ENCODE results near the gene ABHD1.
"Not testable (repeated sequence)": the region's sequence is repeated elsewhere in the genome, so short reads cannot be mapped to it uniquely, and the experiment has no call there.

Gene ABHD1

GRCh38 chr2:27159271-27159670 is 35.7 kb downstream of the ABHD1 start:
- FAIRE-seq: no peak

GRCh38 chr2:27160191-27160590 is 36.6 kb downstream of the ABHD1 start:
- DNase-seq (ENCODE audit: extremely low spot score, insufficient read length, low read depth): no peak
- FAIRE-seq: no peak

More at GRCh38 chr2:27159271-27159670, 35.7 kb downstream of the ABHD1 start:
- no peak for DNase-seq (ENCODE audit: extremely low spot score, insufficient read length, low read depth)

GRCh38 chr2:27162151-27163121 is 38.8 kb downstream of the ABHD1 start:
- FAIRE-seq: peak; percentile 69
- DNase-seq (ENCODE audit: extremely low spot score, insufficient read length, low read depth): no peak

- no peak for DNase-seq (ENCODE audit: extremely low spot score, insufficient read length, low read depth)
- FAIRE-seq: peak; percentile 77
Observed at GRCh38 chr2:27164960-27165763, 41.5 kb downstream of the ABHD1 start.

GRCh38 chr2:27170581-27171337 is 47.1 kb downstream of the ABHD1 start:
- no peak for FAIRE-seq

GRCh38 chr2:27171351-27171848 is 47.8 kb downstream of the ABHD1 start:
- FAIRE-seq (no peak), DNase-seq (ENCODE audit: extremely low spot score, insufficient read length, low read depth) (no peak)

More at GRCh38 chr2:27170581-27171337, 47.1 kb downstream of the ABHD1 start:
- no peak for DNase-seq (ENCODE audit: extremely low spot score, insufficient read length, low read depth)

GRCh38 chr2:27174638-27175037 is 51.0 kb downstream of the ABHD1 start:
- DNase-seq (ENCODE audit: extremely low spot score, insufficient read length, low read depth) (no peak), FAIRE-seq (no peak)

GRCh38 chr2:27175330-27175729 is 51.7 kb downstream of the ABHD1 start:
- FAIRE-seq: no peak
- no peak for DNase-seq (ENCODE audit: extremely low spot score, insufficient read length, low read depth)

GRCh38 chr2:27175781-27176180 is 52.2 kb downstream of the ABHD1 start:
- not testable (repeated sequence) for FAIRE-seq; DNase-seq (ENCODE audit: extremely low spot score, insufficient read length, low read depth)

GRCh38 chr2:27177441-27178351 is 54.1 kb downstream of the ABHD1 start:
- no peak for FAIRE-seq
- no peak for DNase-seq (ENCODE audit: extremely low spot score, insufficient read length, low read depth)

GRCh38 chr2:27178469-27178868 is 54.9 kb downstream of the ABHD1 start:
- FAIRE-seq (no peak), DNase-seq (ENCODE audit: extremely low spot score, insufficient read length, low read depth) (no peak)

GRCh38 chr2:27179344-27180000 is 55.9 kb downstream of the ABHD1 start:
- DNase-seq (ENCODE audit: extremely low spot score, insufficient read length, low read depth): no peak
- FAIRE-seq: no peak

All from GM18507 (cell line).